Adrenal gland (tissue), 12 donors: Measurements from ENCODE around the gene GMNN. TPM values are rescaled to one million over a fixed set of nuclear protein-coding genes. Genes with fewer than 3 reads are reported as not detected.
A peak's percentile ranks its signal among the peaks of the same experiment; 100 is the strongest.

Source experiments
- DNase-seq, 7 donors: peaks; one replicate each; pipeline ENCODE4 v3.0.0-alpha.2; 2019 to 2020
- H3K27ac ChIP-seq, 5 donors: fragments of 200-600 bp; sonication (generic) in 4 of 5; 1 replicate in 3 of 5; 2 replicates in 2 of 5; pipeline versions ENCODE4 v1.5.1 to v1.8.0; 2016 to 2020; ENCODE audit warnings: mild to moderate bottlenecking in 1 of 5
- H3K27me3 ChIP-seq: fragments of 200-600 bp; 2 replicates; pipeline ENCODE4 v1.8.0; 2021
- H3K36me3 ChIP-seq, 2 donors: fragments of 200-600 bp; replicated peaks in 1 of 2; 1 replicate in 1 of 2; 2 replicates in 1 of 2; pipeline versions ENCODE4 v1.5.1 to v1.8.0; 2018 to 2022
- H3K4me1 ChIP-seq, 2 donors: fragments of 200-600 bp; replicated peaks in 1 of 2; 1 replicate in 1 of 2; 2 replicates in 1 of 2; pipeline versions ENCODE4 v1.5.1 to v1.8.0; 2018 to 2021
- H3K4me3 ChIP-seq, 4 donors: fragments of 200-600 bp; sonication (generic) in 3 of 4; one replicate each; pipeline ENCODE4 v1.5.1; 2016 to 2018
- H3K9me3 ChIP-seq, 3 donors: fragments of 200-600 bp; sonication (generic) in 1 of 3; replicated peaks in 1 of 3; 1 replicate in 2 of 3; 2 replicates in 1 of 3; pipeline versions ENCODE4 v1.5.1 to v1.8.0; 2016 to 2021
- CTCF ChIP-seq, 6 experiments: fragments of 450-650 bp in 4 of 6; fragments of 200-600 bp in 2 of 6; sonication (generic) in 1 of 6; IDR thresholded peaks; 1 replicate in 5 of 6; 2 replicates in 1 of 6; pipeline versions ENCODE4 v1.5.1 to v1.8.0; 2016 to 2021; ENCODE audit warnings: antibody characterized with exemption in 6 of 6, mild to moderate bottlenecking in 2 of 6, moderate library complexity in 1 of 6
- POLR2A ChIP-seq, 2 donors: fragments of 450-650 bp; IDR thresholded peaks; one replicate each; pipeline ENCODE4 v1.6.1; 2017; ENCODE audit warnings: antibody characterized with exemption in 2 of 2, mild to moderate bottlenecking in 2 of 2, moderate library complexity in 1 of 2
- WGBS, 4 donors: extraction: QIAGEN DNeasy Blood & Tissue Kit in 2 of 4; methylation state at CpG; one replicate each; pipeline versions ENCODE4 v1.1.5 to v1.1.7; 2013 to 2017; 5-methylcytosine and 5-hydroxymethylcytosine counted together
- intact Hi-C, 2 donors: fragments of 100-400 bp; cut with DNase I; formaldehyde crosslinking; loops; one replicate each; pipeline versions ENCODE4 v1.14.1 to v1.15.0; 2022 to 2023
- polyA plus RNA-seq, 3 donors: library from polyadenylated mRNA; stranded (reverse); fragments of 200-250 nt in 2 of 3; fragments of 350-450 nt in 1 of 3; fragmentation: Illumina TruSeq in 1 of 3; extraction: RNeasy Lipid Tissue Mini Kit (QIAGEN cat#74804) in 1 of 3; gene quantifications; one replicate each; pipeline ENCODE4 v1.2.3, GENCODE V29; 2013 to 2014
- total RNA-seq, 9 donors: library from RNA; depleted of rRNA in 4 of 9; stranded (reverse); fragments of >200 nt in 4 of 9; fragments of 120-200 nt in 1 of 9; fragmentation: NEBNext Ultra II Directional in 1 of 9; extraction: Animal tissue kit (Norgen Biotek cat#: 25700) in 1 of 9; gene quantifications; one replicate each; pipeline versions ENCODE4 v1.1.0 to v1.2.4, GENCODE V29; 2013 to 2023
- donor health status: healthy with polysubstance abuse.
- donor health status: Bipolar disorder and iron deficiency.
- donor health status: DM: yes; HTN: yes; CAD: no.
- donor health status: DM: no; HTN: no; CAD: no.
- donor health status: DM: no; HTN: no; CAD: no.
- donor health status: DM: yes; HTN: yes; CAD: no.

Gene GMNN
- total and polyA plus RNA-seq, 12 donors: 4.1 to 60.3 (median 8.3) TPM

DNA sequence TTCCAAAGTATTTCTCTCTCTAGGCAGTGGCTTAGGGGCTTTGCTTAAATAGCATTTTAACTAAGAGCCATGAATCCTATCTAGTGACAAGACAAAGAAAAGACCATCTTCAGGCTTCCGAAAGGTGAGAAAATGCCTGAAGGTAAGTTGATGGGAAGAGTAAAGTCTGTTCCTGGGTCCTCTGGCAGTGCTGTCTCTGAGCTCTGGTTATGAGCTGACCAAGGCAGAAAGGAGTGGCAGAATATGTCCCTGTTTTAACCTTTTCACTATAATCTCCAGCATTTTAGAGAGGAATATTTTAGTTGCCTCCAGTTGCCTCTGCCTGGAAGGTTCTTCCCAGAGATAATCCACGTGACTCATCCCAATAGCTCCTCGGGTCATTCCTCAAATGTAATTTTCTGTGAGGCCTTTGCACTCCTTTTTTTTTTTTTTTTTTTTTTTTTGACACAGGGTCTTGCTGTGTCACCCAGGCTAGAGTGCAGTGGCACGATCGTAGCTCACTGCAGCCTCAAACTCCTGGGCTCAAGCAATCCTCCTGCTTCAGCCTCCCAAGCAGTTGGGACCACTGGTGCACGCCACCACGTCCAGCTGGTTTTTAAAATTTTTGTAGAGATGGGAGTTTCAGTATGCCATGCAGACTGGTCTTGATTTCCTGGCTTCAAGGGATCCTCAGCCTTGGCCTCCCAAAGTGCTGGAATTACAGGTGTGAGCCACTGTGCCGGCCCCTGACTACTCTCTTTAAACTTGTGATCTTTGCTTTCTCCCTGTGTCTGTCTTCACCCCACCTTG is 27.7 kb downstream of the GMNN start:
- no peak for TF ChIP-seq POLR2A (IDR thresholded peaks at IDR 0.05)
- no peak for TF ChIP-seq CTCF (IDR thresholded peaks at IDR 0.05)

GRCh38 chr6:24807584-24807983 is 32.8 kb downstream of the GMNN start:
- H3K4me3 ChIP-seq: no peak overlapping the region
- 92 to 100% (median 94%) methylated on average over 3 of the region's 3 CpGs for WGBS, 4 donors
- TF ChIP-seq POLR2A (IDR thresholded peaks at IDR 0.05): no peak
- H3K27ac ChIP-seq: no peak overlapping the region
- H3K4me1 ChIP-seq: no peaks in the 10 kb centered on the region
- DNase-seq: no peak
- H3K36me3 ChIP-seq: no peaks in the 10 kb centered on the region
- intact Hi-C loops: no loop called here
- no peaks in the 10 kb centered on the region for H3K27me3 ChIP-seq
- no peaks in the 10 kb centered on the region for H3K9me3 ChIP-seq

More for the DNA sequence above, 27.7 kb downstream of the GMNN start:
- Histone ChIP-seq H3K27ac (no peak overlapping the region), H3K36me3 (no peaks in the 10 kb centered on the region), H3K9me3 (no peaks in the 10 kb centered on the region), H3K4me1 (no peaks in the 10 kb centered on the region), H3K27me3 (no peaks in the 10 kb centered on the region), H3K4me3 (no peak overlapping the region)
- intact Hi-C loops: no loop called here
- DNase-seq: no peak
- 69 to 84% (median 80%) methylated on average over 8 of the region's 8 CpGs for WGBS, 4 donors

- Histone ChIP-seq H3K4me3 (no peak overlapping the region), H3K9me3 (no peaks in the 10 kb centered on the region), H3K36me3 (no peaks in the 10 kb centered on the region), H3K27ac (no peak overlapping the region), H3K27me3 (no peaks in the 10 kb centered on the region), H3K4me1 (no peaks in the 10 kb centered on the region)
- DNase-seq: no peak
- no peak for TF ChIP-seq CTCF (IDR thresholded peaks at IDR 0.05)
- TF ChIP-seq POLR2A (IDR thresholded peaks at IDR 0.05): no peak
- WGBS, 4 donors: 67 to 79% (median 73%) methylated on average over 3 of the region's 3 CpGs
- intact Hi-C loops: no loop called here
These were observed 35.0 kb downstream of the GMNN start for GRCh38 chr6:24809728-24810127.

- H3K27me3 ChIP-seq: no peaks in the 10 kb centered on the region
- H3K4me3 ChIP-seq: no peak overlapping the region
- intact Hi-C loops: no loop called here
- no peaks in the 10 kb centered on the region for H3K9me3 ChIP-seq
- TF ChIP-seq CTCF (IDR thresholded peaks at IDR 0.05) (no peak), POLR2A (IDR thresholded peaks at IDR 0.05) (no peak)
- 64 to 81% (median 71%) methylated on average over 2 of the region's 2 CpGs for WGBS, 4 donors
- peak in 1 of 7 donors; percentile 8 for DNase-seq
- H3K27ac ChIP-seq: no peak overlapping the region
- H3K36me3 ChIP-seq: no peaks in the 10 kb centered on the region
- no peaks in the 10 kb centered on the region for H3K4me1 ChIP-seq
These were observed 43.6 kb downstream of the GMNN start for GRCh38 chr6:24818346-24818745.
